ENCODE measurements around the gene DHH. TPM values are rescaled to one million over a fixed set of nuclear protein-coding genes. Genes with fewer than 3 reads are reported as not detected.

Gene DHH
- total and polyA plus RNA-seq, 4 donors, result 0.16 to 2.6 (median 0.95) TPM

DNA sequence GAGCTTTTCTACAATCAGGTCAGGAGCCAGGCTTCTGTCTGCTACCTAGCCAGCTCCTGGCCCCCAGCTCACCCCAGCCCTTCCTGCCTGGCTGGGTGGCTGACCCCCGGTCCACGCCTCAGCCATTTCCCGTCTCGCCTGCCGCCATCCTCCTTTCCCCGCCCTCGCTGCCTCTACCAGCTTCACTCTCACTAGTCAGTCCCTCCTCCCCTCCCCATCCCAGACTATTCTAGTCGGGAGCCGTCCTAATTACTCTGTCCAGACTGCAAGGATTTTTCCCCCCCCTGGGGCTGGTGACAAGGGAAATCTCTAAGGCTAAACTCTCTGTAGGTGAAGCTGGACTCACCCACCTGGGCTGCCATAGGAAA, 825 bp downstream of the DHH start:
- peak overlapping the region; percentile 6 for H3K4me3 ChIP-seq
- TF ChIP-seq, protein P1, sequence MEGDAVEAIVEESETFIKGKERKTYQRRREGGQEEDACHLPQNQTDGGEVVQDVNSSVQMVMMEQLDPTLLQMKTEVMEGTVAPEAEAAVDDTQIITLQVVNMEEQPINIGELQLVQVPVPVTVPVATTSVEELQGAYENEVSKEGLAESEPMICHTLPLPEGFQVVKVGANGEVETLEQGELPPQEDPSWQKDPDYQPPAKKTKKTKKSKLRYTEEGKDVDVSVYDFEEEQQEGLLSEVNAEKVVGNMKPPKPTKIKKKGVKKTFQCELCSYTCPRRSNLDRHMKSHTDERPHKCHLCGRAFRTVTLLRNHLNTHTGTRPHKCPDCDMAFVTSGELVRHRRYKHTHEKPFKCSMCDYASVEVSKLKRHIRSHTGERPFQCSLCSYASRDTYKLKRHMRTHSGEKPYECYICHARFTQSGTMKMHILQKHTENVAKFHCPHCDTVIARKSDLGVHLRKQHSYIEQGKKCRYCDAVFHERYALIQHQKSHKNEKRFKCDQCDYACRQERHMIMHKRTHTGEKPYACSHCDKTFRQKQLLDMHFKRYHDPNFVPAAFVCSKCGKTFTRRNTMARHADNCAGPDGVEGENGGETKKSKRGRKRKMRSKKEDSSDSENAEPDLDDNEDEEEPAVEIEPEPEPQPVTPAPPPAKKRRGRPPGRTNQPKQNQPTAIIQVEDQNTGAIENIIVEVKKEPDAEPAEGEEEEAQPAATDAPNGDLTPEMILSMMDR (IDR thresholded peaks at IDR 0.05; ENCODE audit: control extremely low read depth, extremely low read depth), result no peak
- DNase-seq (peak in 2 of 3 donors; percentile 16 to 36), ATAC-seq (ENCODE audit: insufficient read depth, low FRiP score) (no peak)
- H3K9me3 ChIP-seq (ENCODE audit: control insufficient read depth in 4 of 4, insufficient read depth in 3 of 4, low read length in 3 of 4), result peaks cover 0 to 4% (median 0%) of the 10 kb centered on the region in 4 donors
- no peak overlapping the region for H3K9ac ChIP-seq (ENCODE audit: insufficient read depth in 1 of 2, low read length in 2 of 2)
- WGBS, 2 donors, result 2% methylated on average over 9 of the region's 9 CpGs
- H3K27me3 ChIP-seq (ENCODE audit: control insufficient read depth in 3 of 3, insufficient read depth in 3 of 3, low read length in 2 of 3), result peaks cover 0 to 58% (median 57%) of the 10 kb centered on the region in 3 donors
- peaks cover 0 to 37% (median 20%) of the 10 kb centered on the region in 5 donors for H3K4me1 ChIP-seq (ENCODE audit: control insufficient read depth in 5 of 5, insufficient read depth in 5 of 5, low read length in 5 of 5)
- no peak overlapping the region for H3K27ac ChIP-seq (ENCODE audit: low read depth in 1 of 2, low read length in 1 of 2)
- H3K36me3 ChIP-seq (ENCODE audit: control insufficient read depth in 4 of 4, insufficient read depth in 4 of 4, low read length in 4 of 4), result peaks cover 5 to 13% (median 8%) of the 10 kb centered on the region in 4 donors

- peaks cover 0 to 42% (median 20%) of the 10 kb centered on the region in 5 donors for H3K4me1 ChIP-seq (ENCODE audit: control insufficient read depth in 5 of 5, insufficient read depth in 5 of 5, low read length in 5 of 5)
- ATAC-seq (ENCODE audit: insufficient read depth, low FRiP score), result no peak
- H3K4me3 ChIP-seq, result no peak overlapping the region
- H3K9ac ChIP-seq (ENCODE audit: insufficient read depth in 1 of 2, low read length in 2 of 2), result no peak overlapping the region
- peaks cover 0 to 13% (median 6%) of the 10 kb centered on the region in 4 donors for H3K36me3 ChIP-seq (ENCODE audit: control insufficient read depth in 4 of 4, insufficient read depth in 4 of 4, low read length in 4 of 4)
- peaks cover 0 to 64% (median 62%) of the 10 kb centered on the region in 3 donors for H3K27me3 ChIP-seq (ENCODE audit: control insufficient read depth in 3 of 3, insufficient read depth in 3 of 3, low read length in 2 of 3)
- peaks cover 0 to 4% (median 0%) of the 10 kb centered on the region in 4 donors for H3K9me3 ChIP-seq (ENCODE audit: control insufficient read depth in 4 of 4, insufficient read depth in 3 of 4, low read length in 3 of 4)
- H3K27ac ChIP-seq (ENCODE audit: low read depth in 1 of 2, low read length in 1 of 2), result no peak overlapping the region
- WGBS, 2 donors, result 61 to 63% methylated on average over 4 of the region's 4 CpGs
- DNase-seq, result no peak
- TF ChIP-seq, protein P1 (IDR thresholded peaks at IDR 0.05; ENCODE audit: control extremely low read depth, extremely low read depth), result no peak
These were observed 1.7 kb downstream of the DHH start for GRCh38 chr12:49092816-49093406.

- ATAC-seq (ENCODE audit: insufficient read depth, low FRiP score) (no peak), DNase-seq (peak; percentile 31 to 41 (median 35))
- no peak overlapping the region for H3K9ac ChIP-seq (ENCODE audit: insufficient read depth in 1 of 2, low read length in 2 of 2)
- H3K4me3 ChIP-seq, result no peak overlapping the region
- 3 to 5% methylated on average over 26 to 32 of the region's 32 CpGs for whole genome bisulfite sequencing, 2 donors
- peaks cover 0 to 4% (median 0%) of the 10 kb centered on the region in 4 donors for H3K9me3 ChIP-seq (ENCODE audit: control insufficient read depth in 4 of 4, insufficient read depth in 3 of 4, low read length in 3 of 4)
- H3K27ac ChIP-seq (ENCODE audit: low read depth in 1 of 2, low read length in 1 of 2), result peak overlapping the region in 1 of 2 donors; percentile 15
- peaks cover 0 to 65% (median 63%) of the 10 kb centered on the region in 3 donors for H3K27me3 ChIP-seq (ENCODE audit: control insufficient read depth in 3 of 3, insufficient read depth in 3 of 3, low read length in 2 of 3)
- H3K36me3 ChIP-seq (ENCODE audit: control insufficient read depth in 4 of 4, insufficient read depth in 4 of 4, low read length in 4 of 4), result peaks cover 0 to 6% (median 2%) of the 10 kb centered on the region in 4 donors
- H3K4me1 ChIP-seq (ENCODE audit: control insufficient read depth in 5 of 5, insufficient read depth in 5 of 5, low read length in 5 of 5), result peaks cover 0 to 42% (median 20%) of the 10 kb centered on the region in 5 donors
- TF ChIP-seq, protein P1 (IDR thresholded peaks at IDR 0.05; ENCODE audit: control extremely low read depth, extremely low read depth), result peak; percentile 8
These were observed 2.4 kb downstream of the DHH start for GRCh38 chr12:49092086-49092815.
